Measurements from ENCODE around the gene ZNF57. TPM values are rescaled to one million over a fixed set of nuclear protein-coding genes. Genes with fewer than 3 reads are reported as not detected.

ZNF57 gene
- total and polyA plus RNA-seq, 9 of the 15 experiments (the other 6 are each of a cell fraction or from before 2014, with no cell fraction given): 3.9 to 13.5 (median 7.8) TPM

GRCh38 chr19:2945575-2946184 lies 45.0 kb downstream of the ZNF57 start (continued):
- TF ChIP-seq ZNF592 (IDR thresholded peaks at IDR 0.05): peak; percentile 93
- no peak for TF ChIP-seq ZNF384 (IDR thresholded peaks at IDR 0.05; ENCODE audit: low read depth, low read length)
- no peak for TF ChIP-seq ZNF449 (CRISPR knock-in tag; IDR thresholded peaks at IDR 0.05)
- no peak for TF ChIP-seq MBD2 (IDR thresholded peaks at IDR 0.05; ENCODE audit: borderline replicate concordance, low read depth)
- no peak for TF ChIP-seq EGR1 (conservative IDR thresholded peaks at IDR 0.05)
- TF ChIP-seq SAP30 (IDR thresholded peaks at IDR 0.05; ENCODE audit: borderline replicate concordance, insufficient read depth, low read depth, low read length, poor library complexity, severe bottlenecking): no peak
- peak; percentile 71; the same call in 1 of the 2 replicates for TF ChIP-seq HDAC8 (tag; IDR thresholded peaks at IDR 0.05)
- peak; percentile 40; the same call in 1 of the 2 replicates for TF ChIP-seq TAF7 (tag; IDR thresholded peaks at IDR 0.05)
- no peak for TF ChIP-seq NR2F6 (CRISPR knock-in tag; IDR thresholded peaks at IDR 0.05)
- peak; percentile 58; the same call in 1 of the 2 replicates for TF ChIP-seq ATF7 (IDR thresholded peaks at IDR 0.05)
- no peak for TF ChIP-seq MXI1 (IDR thresholded peaks at IDR 0.05; ENCODE audit: low read depth, low read length)
- TF ChIP-seq, protein P1, sequence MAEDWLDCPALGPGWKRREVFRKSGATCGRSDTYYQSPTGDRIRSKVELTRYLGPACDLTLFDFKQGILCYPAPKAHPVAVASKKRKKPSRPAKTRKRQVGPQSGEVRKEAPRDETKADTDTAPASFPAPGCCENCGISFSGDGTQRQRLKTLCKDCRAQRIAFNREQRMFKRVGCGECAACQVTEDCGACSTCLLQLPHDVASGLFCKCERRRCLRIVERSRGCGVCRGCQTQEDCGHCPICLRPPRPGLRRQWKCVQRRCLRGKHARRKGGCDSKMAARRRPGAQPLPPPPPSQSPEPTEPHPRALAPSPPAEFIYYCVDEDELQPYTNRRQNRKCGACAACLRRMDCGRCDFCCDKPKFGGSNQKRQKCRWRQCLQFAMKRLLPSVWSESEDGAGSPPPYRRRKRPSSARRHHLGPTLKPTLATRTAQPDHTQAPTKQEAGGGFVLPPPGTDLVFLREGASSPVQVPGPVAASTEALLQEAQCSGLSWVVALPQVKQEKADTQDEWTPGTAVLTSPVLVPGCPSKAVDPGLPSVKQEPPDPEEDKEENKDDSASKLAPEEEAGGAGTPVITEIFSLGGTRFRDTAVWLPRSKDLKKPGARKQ (CRISPR knock-in tag; IDR thresholded peaks at IDR 0.05): no peak
- TF ChIP-seq SRSF9 (IDR thresholded peaks at IDR 0.05; ENCODE audit: borderline replicate concordance, low read depth, low read length): no peak
- TF ChIP-seq PML (IDR thresholded peaks at IDR 0.05; ENCODE audit: low read length): no peak
- TF ChIP-seq NRF1 (conservative IDR thresholded peaks at IDR 0.05 in 1 of 2, IDR thresholded peaks at IDR 0.05 in 1 of 2): no peak
- TF ChIP-seq SMC3 (conservative IDR thresholded peaks at IDR 0.05; ENCODE audit: insufficient read depth, low read depth, low read length): no peak
- TF ChIP-seq ZNF41 (CRISPR knock-in tag; conservative IDR thresholded peaks at IDR 0.05): 0 out of 2 replicates have a peak, but pooled peaks have one; percentile 8
- no peak for TF ChIP-seq KDM5B (IDR thresholded peaks at IDR 0.05; ENCODE audit: insufficient replicate concordance, low read depth, low read length)
- TF ChIP-seq FOXP1 (CRISPR knock-in tag; IDR thresholded peaks at IDR 0.05): no peak
- TF ChIP-seq ARHGAP35 (IDR thresholded peaks at IDR 0.05; ENCODE audit: partially characterized antibody): no peak
- TF ChIP-seq ZNF217 (CRISPR knock-in tag; IDR thresholded peaks at IDR 0.05): no peak

Data from K562 (cell line).